H1 (cell line): ENCODE measurements around the gene RNF5. TPM values are rescaled to one million over a fixed set of nuclear protein-coding genes. Genes with fewer than 3 reads are reported as not detected.

Experiments used
- CTCF ChIA-PET: fragments of 300-600 bp; sonication (Branson Sonifier 250); formaldehyde crosslinking; loops from one replicate; lab custom pipeline; 2021; ENCODE audit not compliant: partially characterized antibody; lab: Charles Lee
- POLR2A ChIA-PET: fragments of 300-600 bp; sonication (Branson Sonifier 250); formaldehyde crosslinking; loops from one replicate; lab custom pipeline; 2021; ENCODE audit warnings: inconsistent platforms; ENCODE audit not compliant: partially characterized antibody; lab: Charles Lee
- DNase-seq, 2 experiments: peaks; one replicate each; pipeline versions ENCODE4 v3.0.0 to v3.0.0-alpha.2; 2010 to 2022; ENCODE audit warnings: low spot score in 2 of 2, low read depth in 1 of 2, mixed read lengths in 1 of 2
- FAIRE-seq: peaks from 2 replicates; lab custom pipeline; 2011; peaks lifted over from hg19 to GRCh38; lab: Jason Lieb, UNC
- H2AFZ ChIP-seq: 2 replicates; pipeline ENCODE4 v1.8.1; 2012; ENCODE audit warnings: low read length, inconsistent platforms
- H2AK5ac ChIP-seq: 2 replicates; pipeline ENCODE4 v1.6.1; 2013; ENCODE audit warnings: low read depth, low read length
- H2BK120ac ChIP-seq: replicated peaks from 2 replicates; pipeline ENCODE3; 2013; ENCODE audit warnings: low read depth, low read length, inconsistent platforms
- H2BK12ac ChIP-seq: 2 replicates; pipeline ENCODE4 v1.6.1; 2013; ENCODE audit warnings: low read depth, low read length
- H2BK15ac ChIP-seq: 2 replicates; pipeline ENCODE4 v1.6.1; 2013; ENCODE audit warnings: low read length
- H2BK20ac ChIP-seq: 2 replicates; pipeline ENCODE4 v1.6.1; 2013; ENCODE audit warnings: low read length
- H2BK5ac ChIP-seq: 2 replicates; pipeline ENCODE4 v1.6.1; 2013; ENCODE audit warnings: low read depth, low read length
- H3K14ac ChIP-seq: 2 replicates; pipeline ENCODE4 v1.6.1; 2013; ENCODE audit warnings: inconsistent platforms; ENCODE audit not compliant: insufficient read length
- H3K18ac ChIP-seq: 2 replicates; pipeline ENCODE4 v1.6.1; 2013; ENCODE audit warnings: low read length; ENCODE audit errors: extremely low read depth
- H3K23ac ChIP-seq: 2 replicates; pipeline ENCODE4 v1.6.1; 2013; ENCODE audit warnings: inconsistent platforms; ENCODE audit not compliant: insufficient read length
- H3K23me2 ChIP-seq: 2 replicates; pipeline ENCODE4 v1.6.1; 2013; ENCODE audit warnings: low read depth, low read length
- H3K27ac ChIP-seq: 2 replicates; pipeline ENCODE4 v1.6.1; 2011; ENCODE audit warnings: low read depth, low read length, inconsistent platforms
- H3K27me3 ChIP-seq, 4 experiments: replicated peaks in 1 of 4; 1 replicate in 1 of 4; 2 replicates in 3 of 4; pipeline versions ENCODE4 v1.6.1 to v1.8.1; 2011 to 2013; ENCODE audit warnings: low read length in 3 of 4, mild to moderate bottlenecking in 3 of 4, inconsistent platforms in 2 of 4, mixed read lengths in 2 of 4, moderate library complexity in 1 of 4; ENCODE audit not compliant: control insufficient read depth in 3 of 4, insufficient read depth in 3 of 4; ENCODE audit errors: extremely low read depth in 1 of 4
- H3K36me3 ChIP-seq, 4 experiments: 2 replicates each; pipeline versions ENCODE4 v1.6.1 to v1.8.1; 2011 to 2013; ENCODE audit warnings: mild to moderate bottlenecking in 4 of 4, low read length in 3 of 4, moderate library complexity in 2 of 4, control low read depth in 1 of 4, inconsistent platforms in 1 of 4; ENCODE audit not compliant: insufficient read depth in 4 of 4, control insufficient read depth in 2 of 4
- H3K4ac ChIP-seq: replicated peaks from 2 replicates; pipeline ENCODE3; 2013; ENCODE audit warnings: low read length, low read depth, mixed read lengths, inconsistent platforms; ENCODE audit not compliant: insufficient read length
- H3K4me1 ChIP-seq, 4 experiments: replicated peaks in 1 of 4; 1 replicate in 1 of 4; 2 replicates in 3 of 4; pipeline versions ENCODE4 v1.6.1 to v1.8.1; 2011 to 2013; ENCODE audit warnings: low read length in 3 of 4, inconsistent platforms in 2 of 4, mixed read lengths in 1 of 4; ENCODE audit not compliant: insufficient read depth in 4 of 4, control insufficient read depth in 3 of 4
- H3K4me2 ChIP-seq, 2 experiments: 2 replicates each; pipeline versions ENCODE4 v1.6.1 to v1.8.1; 2011 to 2013; ENCODE audit warnings: low read depth in 2 of 2, low read length in 2 of 2, control low read depth in 1 of 2, inconsistent platforms in 1 of 2, mild to moderate bottlenecking in 1 of 2; ENCODE audit not compliant: insufficient read depth in 1 of 2
- H3K4me3 ChIP-seq, 4 experiments: fragments of 200-600, 300-600 bp in 1 of 4; sonication (generic), shearing (Covaris generic), sonication (Bioruptor Twin) in 1 of 4; 2 replicates each; pipeline versions ENCODE4 v1.5.1 to v1.8.1; 2011 to 2016; ENCODE audit warnings: low read length in 4 of 4, low read depth in 3 of 4, control low read depth in 2 of 4, inconsistent platforms in 2 of 4, mild to moderate bottlenecking in 2 of 4, mixed read lengths in 1 of 4, moderate library complexity in 1 of 4; ENCODE audit not compliant: insufficient read depth in 2 of 4; ENCODE audit errors: extremely low read depth in 1 of 4
- H3K56ac ChIP-seq: replicated peaks from 2 replicates; pipeline ENCODE3; 2013; ENCODE audit warnings: low read depth, mild to moderate bottlenecking, mixed read lengths, low read length, inconsistent platforms; ENCODE audit not compliant: insufficient read length
- H3K79me1 ChIP-seq: 2 replicates; pipeline ENCODE4 v1.6.1; 2013; ENCODE audit warnings: low read depth, low read length, control low read depth
- H3K79me2 ChIP-seq, 2 experiments: 2 replicates each; pipeline versions ENCODE4 v1.6.1 to v1.8.1; 2012 to 2013; ENCODE audit warnings: low read length in 2 of 2, mild to moderate bottlenecking in 2 of 2, inconsistent platforms in 1 of 2; ENCODE audit not compliant: insufficient read depth in 2 of 2, control insufficient read depth in 1 of 2
- H3K9ac ChIP-seq, 4 experiments: replicated peaks in 1 of 4; 1 replicate in 1 of 4; 2 replicates in 3 of 4; pipeline versions ENCODE4 v1.6.1 to v1.8.1; 2011 to 2013; ENCODE audit warnings: low read depth in 3 of 4, low read length in 3 of 4, control low read depth in 2 of 4, mild to moderate bottlenecking in 2 of 4, moderate library complexity in 2 of 4, inconsistent platforms in 1 of 4; ENCODE audit errors: extremely low read depth in 1 of 4
- H3K9me3 ChIP-seq, 2 experiments: 2 replicates each; pipeline versions ENCODE4 v1.6.1 to v1.8.1; 2012 to 2013; ENCODE audit warnings: mild to moderate bottlenecking in 2 of 2, moderate library complexity in 2 of 2, control low read depth in 1 of 2, inconsistent platforms in 1 of 2, low read depth in 1 of 2, low read length in 1 of 2, mixed read lengths in 1 of 2; ENCODE audit not compliant: insufficient read depth in 2 of 2
- H4K20me1 ChIP-seq, 2 experiments: replicated peaks in 1 of 2; 2 replicates each; pipeline versions ENCODE3 to v1.8.1; 2011 to 2013; ENCODE audit warnings: inconsistent platforms in 2 of 2, low read length in 2 of 2, mild to moderate bottlenecking in 1 of 2; ENCODE audit not compliant: insufficient read depth in 2 of 2, control insufficient read depth in 1 of 2
- H4K5ac ChIP-seq: 2 replicates; pipeline ENCODE4 v1.6.1; 2013; ENCODE audit warnings: low read length, low read depth, mixed read lengths, inconsistent platforms; ENCODE audit not compliant: insufficient read length
- H4K8ac ChIP-seq: 2 replicates; pipeline ENCODE4 v1.8.0; 2013; ENCODE audit warnings: mild to moderate bottlenecking, moderate library complexity, low read length, inconsistent platforms; ENCODE audit not compliant: insufficient read depth; ENCODE audit errors: extremely low read depth
- H4K91ac ChIP-seq: replicated peaks from 2 replicates; pipeline ENCODE3; 2013; ENCODE audit warnings: low read length, mixed read lengths, inconsistent platforms; ENCODE audit not compliant: insufficient read length
- CTCF ChIP-seq, 3 experiments: IDR thresholded peaks; 1 replicate in 2 of 3; 2 replicates in 1 of 3; pipeline versions ENCODE4 v1.5.1 to v1.6.1; 2011; ENCODE audit warnings: low read length in 3 of 3, mild to moderate bottlenecking in 3 of 3, inconsistent platforms in 2 of 3, low read depth in 1 of 3, moderate library complexity in 1 of 3; ENCODE audit not compliant: insufficient read depth in 1 of 3; ENCODE audit errors: control extremely low read depth in 1 of 3
- HDAC2 ChIP-seq, 2 experiments: fragments of 300-600 bp in 1 of 2; sonication (generic) in 1 of 2; IDR thresholded peaks; 2 replicates each; pipeline ENCODE4 v1.6.1; 2011 to 2012; ENCODE audit warnings: low read depth in 2 of 2, low read length in 2 of 2, mild to moderate bottlenecking in 2 of 2, moderate library complexity in 2 of 2, borderline replicate concordance in 1 of 2, inconsistent platforms in 1 of 2
- JUND ChIP-seq: IDR thresholded peaks from 2 replicates; pipeline ENCODE4 v1.6.1; 2011; ENCODE audit warnings: mild to moderate bottlenecking, improper control_type of control experiment, low read length
- RAD21 ChIP-seq, 2 experiments: IDR thresholded peaks in 1 of 2; conservative IDR thresholded peaks in 1 of 2; 2 replicates each; pipeline ENCODE4 v1.6.1; 2011; ENCODE audit warnings: low read depth in 2 of 2, low read length in 2 of 2, improper control_type of control experiment in 1 of 2, inconsistent platforms in 1 of 2, mild to moderate bottlenecking in 1 of 2, moderate library complexity in 1 of 2
- SIN3A ChIP-seq, 2 experiments: IDR thresholded peaks in 1 of 2; conservative IDR thresholded peaks in 1 of 2; 2 replicates each; pipeline ENCODE4 v1.6.1; 2011 to 2012; ENCODE audit warnings: low read length in 2 of 2, improper control_type of control experiment in 1 of 2, low read depth in 1 of 2, mild to moderate bottlenecking in 1 of 2
- WGBS, 2 experiments: shearing (Covaris generic) in 1 of 2; methylation state at CpG; one replicate each; pipeline versions ENCODE4 v1.1.6 to v1.1.7; 2013 to 2015; ENCODE audit warnings: low lambda C conversion rate in 2 of 2, mixed read lengths in 2 of 2, inconsistent platforms in 1 of 2, low coverage in 1 of 2, missing lambda C conversion rate in 1 of 2; ENCODE audit not compliant: insufficient replicate concordance in 2 of 2, insufficient coverage in 1 of 2, insufficient read length in 1 of 2; ENCODE audit errors: extremely low coverage in 1 of 2, missing lambda C conversion rate in 1 of 2; 5-methylcytosine and 5-hydroxymethylcytosine counted together
- polyA plus RNA-seq, 7 experiments: library from polyadenylated mRNA; depleted of rRNA in 3 of 7; stranded (reverse) in 5 of 7; unstranded in 2 of 7; fragments of >200 nt in 5 of 7; fragments of 200-250 nt in 2 of 7; gene quantifications; 1 replicate in 5 of 7; 2 replicates in 1 of 7; 4 replicates in 1 of 7; pipeline versions ENCODE4 v1.2.1 to v1.2.3, GENCODE V29; 2011 to 2013; ENCODE audit warnings: missing spikeins in 2 of 7, mixed read lengths in 2 of 7
- total RNA-seq: library from RNA; stranded (reverse); fragmentation: NEBNext Ultra II Directional; extraction: Animal tissue kit (Norgen Biotek cat#: 25700); gene quantifications from 2 replicates; pipeline ENCODE4 v1.2.1, GENCODE V29; 2021

The RNF5 gene
- total and polyA plus RNA-seq, 2 of the 8 experiments (the other 6 are each of a cell fraction or from before 2014, with no cell fraction given), result 90.0 to 158 TPM

GRCh38 chr6:32154514-32155161 lies 23.6 kb upstream of the RNF5 start:
- H3K56ac ChIP-seq, result no peak overlapping the region
- H3K23me2 ChIP-seq, result peaks cover 25% of the 10 kb centered on the region
- H2BK20ac ChIP-seq, result no peak overlapping the region
- H3K27ac ChIP-seq, result peak overlapping the region; percentile 70; the same call in 1 of the 2 replicates
- H3K36me3 ChIP-seq, result peaks cover 4 to 14% (median 10%) of the 10 kb centered on the region in 4 experiments; a peak in 6 of 8 replicates
- ChIA-PET POLR2A (interaction anchor here (0.8 to 1.2 kb wide), 10 partner anchors 8 to 105 kb away, joined by 3 to 7 read pairs (median 3); partner anchors contain the start of genes AGPAT1, EGFL8 and PBX2), CTCF (interaction anchor here (0.6 to 1.3 kb wide), 13 partner anchors 9 to 106 kb away, joined by 3 to 16 read pairs (median 4); partner anchors contain the start of genes ATF6B, EGFL8 and FKBPL)
- no peak overlapping the region for H3K14ac ChIP-seq
- H3K4me1 ChIP-seq, result peaks cover 7 to 27% (median 14%) of the 10 kb centered on the region in 4 experiments
- peak overlapping the region; percentile 77 to 98 (median 92) for H3K4me3 ChIP-seq
- H3K23ac ChIP-seq, result no peak overlapping the region
- no peaks in the 10 kb centered on the region for H4K20me1 ChIP-seq
- H3K27me3 ChIP-seq, result peaks cover 4 to 32% (median 30%) of the 10 kb centered on the region in 4 experiments
- peak overlapping the region in 2 of 4 experiments; percentile 80; a peak in 4 of 7 replicates for H3K9ac ChIP-seq
- H4K91ac ChIP-seq, result no peak overlapping the region
- 0 out of 2 replicates have a peak overlapping the region, but pooled peaks have one; percentile 39 for H2BK12ac ChIP-seq
- no peak overlapping the region for H4K5ac ChIP-seq
- H3K79me1 ChIP-seq, result 0 out of 2 replicates have a peak, but pooled peaks cover 3% of the 10 kb centered on the region
- peak overlapping the region; percentile 92 to 94 for H3K4me2 ChIP-seq
- H2BK120ac ChIP-seq, result no peak overlapping the region
- H4K8ac ChIP-seq, result peak overlapping the region; percentile 84; the same call in 1 of the 2 replicates
- WGBS, 2 experiments, result 15% methylated on average over 32 of the region's 34 CpGs; no CpG with 5 or more reads in 1 of the 2 experiments
- no peak overlapping the region for H2BK15ac ChIP-seq
- peak overlapping the region; percentile 87; the same call in 1 of the 2 replicates for H2BK5ac ChIP-seq
- TF ChIP-seq RAD21 (IDR thresholded peaks at IDR 0.05 in 1 of 2, conservative IDR thresholded peaks at IDR 0.05 in 1 of 2; ENCODE audit: low read depth in 2 of 2, low read length in 2 of 2), result peak; percentile 66 to 71
- TF ChIP-seq CTCF (IDR thresholded peaks at IDR 0.05; ENCODE audit: control extremely low read depth in 1 of 3, insufficient read depth in 1 of 3, low read depth in 1 of 3, low read length in 3 of 3), result peak in 2 of 3 experiments; percentile 62 to 70; a peak in 3 of 4 replicates
- TF ChIP-seq SIN3A (conservative IDR thresholded peaks at IDR 0.05 in 1 of 2, IDR thresholded peaks at IDR 0.05 in 1 of 2; ENCODE audit: low read depth in 1 of 2, low read length in 2 of 2), result peak in 1 of 2 experiments; percentile 12; a peak in 1 of 4 replicates
- TF ChIP-seq JUND, result no peak
- TF ChIP-seq HDAC2 (IDR thresholded peaks at IDR 0.05; ENCODE audit: borderline replicate concordance in 1 of 2, low read depth in 2 of 2, low read length in 2 of 2), result peak in 1 of 2 experiments; percentile 24; a peak in 1 of 4 replicates
- TF ChIP-seq, all 59 proteins: peak for 4
- FAIRE-seq (no peak), DNase-seq (peak in 1 of 2 experiments; percentile 71)
- peaks cover 0 to 5% of the 10 kb centered on the region in 2 experiments; a peak in 1 of 4 replicates for H3K79me2 ChIP-seq
- peak overlapping the region; percentile 60; the same call in 1 of the 2 replicates for H3K18ac ChIP-seq
- H2AK5ac ChIP-seq, result no peak overlapping the region
- no peak overlapping the region for H3K4ac ChIP-seq
- H2AFZ ChIP-seq, result no peak overlapping the region
- no peaks in the 10 kb centered on the region for H3K9me3 ChIP-seq
